ENCODE results near the gene RNF20. TPM values are rescaled to one million over a fixed set of nuclear protein-coding genes. Genes with fewer than 3 reads are reported as not detected.

The RNF20 gene
- total RNA-seq, 1 donor from 2014 or later = 47.4 TPM

DNA sequence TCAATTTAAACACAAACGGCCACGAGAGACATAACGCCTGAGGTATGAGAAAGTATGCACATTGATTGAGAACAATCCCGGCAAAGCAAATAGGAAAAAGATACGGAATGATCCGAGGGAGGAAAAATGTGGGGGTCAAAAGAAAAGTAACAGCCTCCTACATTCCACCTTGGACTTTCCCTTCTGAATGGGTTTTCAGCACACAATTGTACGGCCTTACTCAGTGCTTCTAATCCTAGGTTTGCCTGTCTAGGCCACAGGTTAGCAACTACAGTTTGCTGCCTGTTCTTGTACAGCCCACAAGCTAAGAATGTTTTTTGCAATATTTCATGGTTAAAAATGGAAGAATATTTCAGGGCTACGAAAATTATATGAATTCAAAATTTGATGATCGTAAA is 46.2 kb upstream of the RNF20 start:
- Mint-ChIP-seq H3K4me1 (ENCODE audit: low read depth) (peaks cover 29% of the 10 kb centered on the region), H3K9me3 (ENCODE audit: low read depth) (peaks cover 10% of the 10 kb centered on the region), H3K36me3 (ENCODE audit: low read depth) (peaks cover 2% of the 10 kb centered on the region), H3K4me3 (ENCODE audit: unreplicated experiment) (peak overlapping the region; percentile 91), H3K27me3 (ENCODE audit: low read depth) (no peaks in the 10 kb centered on the region), H3K27ac (ENCODE audit: unreplicated experiment) (peak overlapping the region; percentile 93)
- no peak for TF ChIP-seq CTCF (IDR thresholded peaks at IDR 0.05)
- no peak for DNase-seq (ENCODE audit: low spot score)

DNA sequence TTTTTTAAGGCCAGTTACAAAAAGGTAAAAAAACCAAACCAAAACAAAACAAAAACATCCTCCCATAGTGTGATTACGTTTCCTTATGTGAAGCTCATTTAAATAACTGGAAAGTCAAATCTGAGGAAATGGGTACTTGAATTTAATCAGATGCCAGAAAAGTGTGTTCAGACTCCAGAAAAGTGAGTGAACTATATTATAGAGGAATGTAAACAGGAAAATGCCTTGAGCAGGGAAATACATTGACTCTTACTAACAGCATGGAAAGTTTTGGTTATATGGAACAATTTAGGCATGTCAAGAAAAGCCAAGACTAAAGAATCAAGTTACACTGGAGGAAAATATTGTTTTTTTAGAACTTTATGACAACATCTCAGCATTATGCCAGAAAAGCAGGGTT is 37.8 kb upstream of the RNF20 start:
- H3K27ac Mint-ChIP-seq (ENCODE audit: unreplicated experiment) = peak overlapping the region; percentile 83
- H3K27me3 Mint-ChIP-seq (ENCODE audit: low read depth) = no peaks in the 10 kb centered on the region
- H3K4me3 Mint-ChIP-seq (ENCODE audit: unreplicated experiment) = no peak overlapping the region
- H3K9me3 Mint-ChIP-seq (ENCODE audit: low read depth) = peaks cover 17% of the 10 kb centered on the region
- DNase-seq (ENCODE audit: low spot score) = no peak
- no peak for TF ChIP-seq CTCF (IDR thresholded peaks at IDR 0.05)
- peaks cover 2% of the 10 kb centered on the region for H3K36me3 Mint-ChIP-seq (ENCODE audit: low read depth)
- peaks cover 17% of the 10 kb centered on the region for H3K4me1 Mint-ChIP-seq (ENCODE audit: low read depth)

- H3K4me1 Mint-ChIP-seq (ENCODE audit: low read depth) = peaks cover 17% of the 10 kb centered on the region
- no peak for DNase-seq (ENCODE audit: low spot score)
- no peak overlapping the region for H3K27ac Mint-ChIP-seq (ENCODE audit: unreplicated experiment)
- H3K4me3 Mint-ChIP-seq (ENCODE audit: unreplicated experiment) = no peak overlapping the region
- no peaks in the 10 kb centered on the region for H3K27me3 Mint-ChIP-seq (ENCODE audit: low read depth)
- TF ChIP-seq CTCF (IDR thresholded peaks at IDR 0.05) = no peak
- peaks cover 4% of the 10 kb centered on the region for H3K9me3 Mint-ChIP-seq (ENCODE audit: low read depth)
- H3K36me3 Mint-ChIP-seq (ENCODE audit: low read depth) = no peaks in the 10 kb centered on the region
These were observed 35.3 kb upstream of the RNF20 start for GRCh38 chr9:101498323-101498722.

GRCh38 chr9:101504188-101504587 is 29.5 kb upstream of the RNF20 start:
- Mint-ChIP-seq H3K4me1 (ENCODE audit: low read depth) (peaks cover 10% of the 10 kb centered on the region), H3K27ac (ENCODE audit: unreplicated experiment) (no peak overlapping the region), H3K36me3 (ENCODE audit: low read depth) (no peaks in the 10 kb centered on the region), H3K9me3 (ENCODE audit: low read depth) (no peaks in the 10 kb centered on the region), H3K27me3 (ENCODE audit: low read depth) (no peaks in the 10 kb centered on the region), H3K4me3 (ENCODE audit: unreplicated experiment) (no peak overlapping the region)
- TF ChIP-seq CTCF (IDR thresholded peaks at IDR 0.05) = no peak
- no peak for DNase-seq (ENCODE audit: low spot score)

DNA sequence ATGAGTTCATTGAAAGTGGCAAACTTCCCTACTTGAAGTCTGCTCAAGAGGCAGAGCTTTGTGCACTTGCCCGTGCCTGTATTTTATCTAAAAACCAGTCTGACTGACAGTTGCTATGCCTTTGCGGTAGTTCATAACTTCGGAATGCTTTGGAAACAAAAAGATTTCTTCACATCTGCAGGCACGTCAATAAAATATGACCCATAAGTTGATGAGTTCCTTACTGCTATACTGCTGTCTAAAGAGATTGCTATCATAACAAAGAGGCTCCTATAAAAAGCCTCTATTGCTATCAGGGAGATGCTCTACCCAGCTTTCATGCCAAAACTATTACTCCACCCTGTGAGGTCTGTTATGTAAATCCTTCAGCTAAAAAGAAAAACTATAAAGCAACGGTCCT is 25.4 kb upstream of the RNF20 start:
- Mint-ChIP-seq H3K36me3 (ENCODE audit: low read depth) (no peaks in the 10 kb centered on the region), H3K9me3 (ENCODE audit: low read depth) (no peaks in the 10 kb centered on the region), H3K4me3 (ENCODE audit: unreplicated experiment) (no peak overlapping the region), H3K27me3 (ENCODE audit: low read depth) (no peaks in the 10 kb centered on the region), H3K4me1 (ENCODE audit: low read depth) (peaks cover 12% of the 10 kb centered on the region), H3K27ac (ENCODE audit: unreplicated experiment) (peak overlapping the region; percentile 39)
- DNase-seq (ENCODE audit: low spot score) = no peak
- TF ChIP-seq CTCF (IDR thresholded peaks at IDR 0.05) = no peak

Data from chondrocyte (in vitro differentiated cells).